ENCODE measurements around the gene TFDP2.

DNA sequence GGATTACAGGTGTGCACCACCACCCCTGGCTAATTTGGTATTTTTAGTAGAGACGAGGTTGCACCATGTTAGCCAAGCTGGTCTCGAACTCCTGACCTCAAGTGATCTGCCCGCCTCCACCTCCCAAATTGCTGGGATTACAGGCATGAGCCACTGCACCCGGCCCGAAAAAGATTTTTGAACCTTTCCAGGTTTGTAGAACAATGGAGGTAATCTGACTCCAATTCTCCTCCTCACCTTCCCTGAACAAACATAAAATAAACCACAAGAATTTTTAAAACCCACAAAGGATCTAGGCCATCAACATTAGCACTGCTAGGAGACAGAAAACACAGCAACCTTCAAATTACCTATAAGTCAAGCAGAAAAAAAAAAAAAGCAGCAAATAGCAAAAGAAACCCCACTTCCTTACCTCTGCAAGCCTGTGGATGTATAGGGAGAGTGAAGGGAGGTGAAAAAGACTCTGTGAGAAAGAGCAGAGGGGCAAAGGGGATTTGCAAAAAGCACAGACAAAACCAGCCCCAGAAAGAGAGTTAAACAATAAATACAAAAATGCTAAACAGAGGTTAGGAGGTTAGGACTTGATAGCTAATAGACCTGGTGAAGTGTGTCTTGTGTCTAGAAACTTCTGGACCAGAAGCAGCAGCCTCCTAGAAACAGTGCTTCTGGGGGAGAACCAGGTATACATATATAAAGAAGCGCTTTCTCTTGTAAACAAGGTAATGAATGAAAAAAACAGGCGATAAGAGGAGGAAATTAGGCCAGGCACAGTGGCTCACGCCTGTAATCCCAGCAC lies 32.1 kb downstream of the TFDP2 start:
- TF ChIP-seq, protein P1, sequence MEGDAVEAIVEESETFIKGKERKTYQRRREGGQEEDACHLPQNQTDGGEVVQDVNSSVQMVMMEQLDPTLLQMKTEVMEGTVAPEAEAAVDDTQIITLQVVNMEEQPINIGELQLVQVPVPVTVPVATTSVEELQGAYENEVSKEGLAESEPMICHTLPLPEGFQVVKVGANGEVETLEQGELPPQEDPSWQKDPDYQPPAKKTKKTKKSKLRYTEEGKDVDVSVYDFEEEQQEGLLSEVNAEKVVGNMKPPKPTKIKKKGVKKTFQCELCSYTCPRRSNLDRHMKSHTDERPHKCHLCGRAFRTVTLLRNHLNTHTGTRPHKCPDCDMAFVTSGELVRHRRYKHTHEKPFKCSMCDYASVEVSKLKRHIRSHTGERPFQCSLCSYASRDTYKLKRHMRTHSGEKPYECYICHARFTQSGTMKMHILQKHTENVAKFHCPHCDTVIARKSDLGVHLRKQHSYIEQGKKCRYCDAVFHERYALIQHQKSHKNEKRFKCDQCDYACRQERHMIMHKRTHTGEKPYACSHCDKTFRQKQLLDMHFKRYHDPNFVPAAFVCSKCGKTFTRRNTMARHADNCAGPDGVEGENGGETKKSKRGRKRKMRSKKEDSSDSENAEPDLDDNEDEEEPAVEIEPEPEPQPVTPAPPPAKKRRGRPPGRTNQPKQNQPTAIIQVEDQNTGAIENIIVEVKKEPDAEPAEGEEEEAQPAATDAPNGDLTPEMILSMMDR (IDR thresholded peaks at IDR 0.05): no peak
- no peak for TF ChIP-seq POLR2A (IDR thresholded peaks at IDR 0.05)
